Spinal cord (tissue), 10 donors: ENCODE data around the gene DNAJC18. TPM values are rescaled to one million over a fixed set of nuclear protein-coding genes. Genes with fewer than 3 reads are reported as not detected.
"Not testable (repeated sequence)": the region's sequence is repeated elsewhere in the genome, so short reads cannot be mapped to it uniquely, and the experiment has no call there.

Experiments used
- DNase-seq, 6 donors: peaks; one replicate each; pipeline versions ENCODE4 v3.0.0 to v3.0.0-alpha.2; 2013 to 2015; ENCODE audit warnings: low spot score in 6 of 6, low read depth in 4 of 6
- H3K27ac ChIP-seq: one replicate; pipeline ENCODE4 v1.5.1; 2013; ENCODE audit warnings: low read depth, low read length, control low read depth
- H3K27me3 ChIP-seq: one replicate; pipeline ENCODE4 v1.6.1; 2013; ENCODE audit warnings: low read length; ENCODE audit not compliant: control insufficient read depth, insufficient read depth
- H3K36me3 ChIP-seq: one replicate; pipeline ENCODE4 v1.6.1; 2013; ENCODE audit warnings: low read length; ENCODE audit not compliant: control insufficient read depth, insufficient read depth
- H3K4me1 ChIP-seq: one replicate; pipeline ENCODE4 v1.6.1; 2013; ENCODE audit warnings: low read length; ENCODE audit not compliant: control insufficient read depth, insufficient read depth
- H3K4me3 ChIP-seq: one replicate; pipeline ENCODE4 v1.5.1; 2013; ENCODE audit warnings: low read depth, low read length, control low read depth
- H3K9me3 ChIP-seq: one replicate; pipeline ENCODE4 v1.6.1; 2013; ENCODE audit warnings: low read length; ENCODE audit not compliant: control insufficient read depth, insufficient read depth
- WGBS: methylation state at CpG from one replicate; pipeline ENCODE4 v1.1.5; 2013; ENCODE audit warnings: missing lambda C conversion rate; ENCODE audit not compliant: insufficient coverage; 5-methylcytosine and 5-hydroxymethylcytosine counted together
- polyA plus RNA-seq, 2 donors: library from polyadenylated mRNA; unstranded; fragments of 120-200 nt; gene quantifications; one replicate each; pipeline ENCODE4 v1.2.1, GENCODE V29; 2013; ENCODE audit not compliant: insufficient read length in 2 of 2
- total RNA-seq, 2 donors: library from RNA; depleted of rRNA in 1 of 2; stranded (reverse); fragments of 120-200 nt in 1 of 2; fragments of >200 nt in 1 of 2; gene quantifications; one replicate each; pipeline versions ENCODE4 v1.2.3 to v1.2.4, GENCODE V29; 2013 to 2014
- donor health status: healthy.

DNAJC18 gene
- total and polyA plus RNA-seq, 4 donors = 26.6 to 49.9 (median 39.9) TPM

- H3K27me3 ChIP-seq, DNase-seq, H3K4me3 ChIP-seq, H3K9me3 ChIP-seq, H3K27ac ChIP-seq: not testable (repeated sequence)
- peaks cover 10% of the 10 kb centered on the region for H3K36me3 ChIP-seq
- no CpG with 5 or more reads among the region's 5 CpGs for WGBS
- H3K4me1 ChIP-seq = peaks cover 16% of the 10 kb centered on the region
Measured at GRCh38 chr5:139409116-139409515, 30.2 kb downstream of the DNAJC18 start.

- Histone ChIP-seq H3K27ac (no peak overlapping the region), H3K36me3 (peaks cover 10% of the 10 kb centered on the region), H3K27me3 (no peaks in the 10 kb centered on the region), H3K4me3 (no peak overlapping the region), H3K9me3 (no peaks in the 10 kb centered on the region), H3K4me1 (peaks cover 17% of the 10 kb centered on the region)
- DNase-seq = no peak
- WGBS = 83% methylated on average over 2 of the region's 7 CpGs
Measured at GRCh38 chr5:139408191-139408590, 31.1 kb downstream of the DNAJC18 start.

GRCh38 chr5:139407517-139407916 lies 31.8 kb downstream of the DNAJC18 start:
- Histone ChIP-seq H3K4me1 (peaks cover 24% of the 10 kb centered on the region), H3K27me3 (no peaks in the 10 kb centered on the region), H3K27ac (no peak overlapping the region), H3K36me3 (peaks cover 7% of the 10 kb centered on the region), H3K9me3 (no peaks in the 10 kb centered on the region), H3K4me3 (no peak overlapping the region)
- no peak for DNase-seq

- no peaks in the 10 kb centered on the region for H3K9me3 ChIP-seq
- H3K27ac ChIP-seq = no peak overlapping the region
- no peak for DNase-seq
- H3K4me3 ChIP-seq = no peak overlapping the region
- H3K27me3 ChIP-seq = no peaks in the 10 kb centered on the region
- H3K4me1 ChIP-seq = peaks cover 25% of the 10 kb centered on the region
- WGBS = 93% methylated on average over 2 of the region's 2 CpGs
- peaks cover 3% of the 10 kb centered on the region for H3K36me3 ChIP-seq
Measured at GRCh38 chr5:139406963-139407362, 32.4 kb downstream of the DNAJC18 start.

GRCh38 chr5:139404484-139404840 lies 34.9 kb downstream of the DNAJC18 start:
- H3K9me3 ChIP-seq = no peaks in the 10 kb centered on the region
- H3K36me3 ChIP-seq = peaks cover 8% of the 10 kb centered on the region
- no peaks in the 10 kb centered on the region for H3K27me3 ChIP-seq
- peak overlapping the region; percentile 79 for H3K4me3 ChIP-seq
- peaks cover 25% of the 10 kb centered on the region for H3K4me1 ChIP-seq
- DNase-seq = no peak
- peak overlapping the region; percentile 99 for H3K27ac ChIP-seq
- 0% methylated on average over 1 of the region's 5 CpGs for WGBS

- no peaks in the 10 kb centered on the region for H3K9me3 ChIP-seq
- H3K36me3 ChIP-seq = peaks cover 8% of the 10 kb centered on the region
- peak within 1 kb of the TSS; percentile 99 for H3K27ac ChIP-seq
- peak; percentile 94 to 99 (median 96) for DNase-seq
- 0% methylated on average over 41 of the region's 41 CpGs for WGBS
- H3K4me3 ChIP-seq = peak within 1 kb of the TSS; percentile 79
- peaks cover 25% of the 10 kb centered on the region for H3K4me1 ChIP-seq
- H3K27me3 ChIP-seq = no peaks in the 10 kb centered on the region
Measured at GRCh38 chr5:139403787-139404483, 35.4 kb downstream of the DNAJC18 start, which contains the start of gene SPATA24. Gene SPATA24, minus strand, starts transcription at chr5:139404089. Its CDS starts 29 bp downstream, at chr5:139404060.

- peaks cover 8% of the 10 kb centered on the region for H3K36me3 ChIP-seq
- peak overlapping the region; percentile 79 for H3K4me3 ChIP-seq
- no peaks in the 10 kb centered on the region for H3K27me3 ChIP-seq
- H3K4me1 ChIP-seq = peaks cover 25% of the 10 kb centered on the region
- peak overlapping the region; percentile 99 for H3K27ac ChIP-seq
- H3K9me3 ChIP-seq = no peaks in the 10 kb centered on the region
- no peak for DNase-seq
- 19% methylated on average over 7 of the region's 7 CpGs for WGBS
Measured at GRCh38 chr5:139403418-139403786, 35.9 kb downstream of the DNAJC18 start.

GRCh38 chr5:139402561-139403158 lies 36.7 kb downstream of the DNAJC18 start:
- Histone ChIP-seq H3K4me3 (no peak overlapping the region), H3K9me3 (no peaks in the 10 kb centered on the region), H3K36me3 (peaks cover 8% of the 10 kb centered on the region), H3K27ac (no peak overlapping the region), H3K27me3 (no peaks in the 10 kb centered on the region), H3K4me1 (peaks cover 21% of the 10 kb centered on the region)
- 77% methylated on average over 4 of the region's 7 CpGs for WGBS
- no peak for DNase-seq

GRCh38 chr5:139401546-139401945 lies 37.8 kb downstream of the DNAJC18 start:
- H3K27me3 ChIP-seq = no peaks in the 10 kb centered on the region
- H3K36me3 ChIP-seq = peaks cover 12% of the 10 kb centered on the region
- H3K27ac ChIP-seq = no peak overlapping the region
- no peaks in the 10 kb centered on the region for H3K9me3 ChIP-seq
- peaks cover 21% of the 10 kb centered on the region for H3K4me1 ChIP-seq
- WGBS = 97% methylated on average over 10 of the region's 10 CpGs
- H3K4me3 ChIP-seq = no peak overlapping the region
- no peak for DNase-seq

GRCh38 chr5:139399501-139400121 lies 39.7 kb downstream of the DNAJC18 start:
- Histone ChIP-seq H3K36me3 (peaks cover 13% of the 10 kb centered on the region), H3K27me3 (peaks cover 14% of the 10 kb centered on the region), H3K9me3 (no peaks in the 10 kb centered on the region), H3K27ac (no peak overlapping the region), H3K4me1 (peaks cover 29% of the 10 kb centered on the region), H3K4me3 (no peak overlapping the region)
- no peak for DNase-seq
- 68% methylated on average over 5 of the region's 6 CpGs for WGBS
